Glutamatergic neuron (in vitro differentiated cells): Measurements from ENCODE around the gene CD44. TPM values are rescaled to one million over a fixed set of nuclear protein-coding genes. Genes with fewer than 3 reads are reported as not detected.

Source experiments
- DNase-seq: peaks from one replicate; pipeline ENCODE4 v3.0.0; 2022
- H3K27ac Mint-ChIP-seq: one replicate; pipeline ENCODE4 v1.8.0; 2020; ENCODE audit warnings: mild to moderate bottlenecking, mixed read lengths, inconsistent platforms; ENCODE audit not compliant: unreplicated experiment
- H3K27me3 Mint-ChIP-seq: one replicate; pipeline ENCODE4 v1.8.0; 2020; ENCODE audit warnings: mild to moderate bottlenecking, moderate library complexity, mixed read lengths, inconsistent platforms; ENCODE audit not compliant: unreplicated experiment
- H3K36me3 Mint-ChIP-seq: one replicate; pipeline ENCODE4 v1.8.0; 2020; ENCODE audit warnings: mild to moderate bottlenecking, mixed read lengths, inconsistent platforms; ENCODE audit not compliant: unreplicated experiment
- H3K4me1 Mint-ChIP-seq: one replicate; pipeline ENCODE4 v1.8.0; 2020; ENCODE audit warnings: mild to moderate bottlenecking, low read depth, mixed read lengths, inconsistent platforms; ENCODE audit not compliant: unreplicated experiment
- H3K4me3 Mint-ChIP-seq: one replicate; pipeline ENCODE4 v1.8.0; 2020; ENCODE audit warnings: mild to moderate bottlenecking, mixed read lengths, inconsistent platforms; ENCODE audit not compliant: unreplicated experiment
- H3K9me3 Mint-ChIP-seq: one replicate; pipeline ENCODE4 v1.8.0; 2020; ENCODE audit warnings: mild to moderate bottlenecking, moderate library complexity, mixed read lengths, inconsistent platforms; ENCODE audit not compliant: unreplicated experiment
- CTCF ChIP-seq: fragments of 200-600 bp; sonication (generic); IDR thresholded peaks from one replicate; pipeline ENCODE4 v1.5.0; 2021; ENCODE audit not compliant: partially characterized antibody, unreplicated experiment
- total RNA-seq: library from RNA; stranded (reverse); fragmentation: NEBNext Ultra II Directional; extraction: Animal tissue kit (Norgen Biotek cat#: 25700); gene quantifications from one replicate; pipeline ENCODE4 v1.2.1, GENCODE V29; 2021; ENCODE audit not compliant: unreplicated experiment

The CD44 gene
- total RNA-seq, 1 donor from 2014 or later: 0.71 TPM

- peaks cover 2% of the 10 kb centered on the region for H3K27me3 Mint-ChIP-seq
- H3K4me3 Mint-ChIP-seq: no peak overlapping the region
- H3K27ac Mint-ChIP-seq: no peak overlapping the region
- no peaks in the 10 kb centered on the region for H3K4me1 Mint-ChIP-seq
- DNase-seq: no peak
- H3K36me3 Mint-ChIP-seq: no peaks in the 10 kb centered on the region
- TF ChIP-seq CTCF: no peak
- H3K9me3 Mint-ChIP-seq: no peaks in the 10 kb centered on the region
Measured at GRCh38 chr11:35116762-35117640, 22.0 kb upstream of the CD44 start.

- Mint-ChIP-seq H3K4me3 (no peak overlapping the region), H3K27ac (no peak overlapping the region), H3K27me3 (peaks cover 2% of the 10 kb centered on the region), H3K4me1 (no peaks in the 10 kb centered on the region), H3K9me3 (no peaks in the 10 kb centered on the region), H3K36me3 (no peaks in the 10 kb centered on the region)
- DNase-seq: no peak
- no peak for TF ChIP-seq CTCF
Measured at GRCh38 chr11:35118906-35119305, 20.1 kb upstream of the CD44 start.

GRCh38 chr11:35121326-35121865 lies 17.6 kb upstream of the CD44 start:
- H3K9me3 Mint-ChIP-seq: no peaks in the 10 kb centered on the region
- H3K27me3 Mint-ChIP-seq: peaks cover 4% of the 10 kb centered on the region
- H3K4me1 Mint-ChIP-seq: no peaks in the 10 kb centered on the region
- DNase-seq: no peak
- H3K4me3 Mint-ChIP-seq: no peak overlapping the region
- no peak for TF ChIP-seq CTCF
- no peaks in the 10 kb centered on the region for H3K36me3 Mint-ChIP-seq
- H3K27ac Mint-ChIP-seq: no peak overlapping the region

GRCh38 chr11:35122308-35122707 lies 16.7 kb upstream of the CD44 start:
- peaks cover 5% of the 10 kb centered on the region for H3K27me3 Mint-ChIP-seq
- no peak for DNase-seq
- H3K9me3 Mint-ChIP-seq: peaks cover 2% of the 10 kb centered on the region
- TF ChIP-seq CTCF: no peak
- no peaks in the 10 kb centered on the region for H3K36me3 Mint-ChIP-seq
- no peaks in the 10 kb centered on the region for H3K4me1 Mint-ChIP-seq
- no peak overlapping the region for H3K4me3 Mint-ChIP-seq
- no peak overlapping the region for H3K27ac Mint-ChIP-seq
